ENCODE data around the gene PDE5A.

PDE5A gene

DNA sequence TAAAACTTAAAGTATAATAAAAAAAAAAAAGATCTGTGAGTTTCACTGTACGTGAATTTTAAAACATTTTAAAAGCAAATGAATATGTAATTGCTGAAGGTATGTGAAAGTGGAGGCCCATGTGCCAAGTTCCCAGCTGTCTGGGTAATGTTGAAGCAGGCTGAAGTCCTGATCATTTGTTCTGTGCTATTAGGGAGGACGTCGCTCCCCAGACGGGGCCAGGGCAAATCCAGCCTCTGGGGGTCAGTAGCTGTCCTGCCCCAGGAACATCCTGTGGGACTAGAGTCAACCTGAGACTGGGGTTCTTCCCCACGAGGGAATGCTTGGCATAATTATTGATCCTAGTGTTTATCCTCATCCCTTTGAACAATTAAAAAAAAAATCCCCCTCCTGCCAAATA is 48.8 kb downstream of the PDE5A start:
- no peak for DNase-seq

DNA sequence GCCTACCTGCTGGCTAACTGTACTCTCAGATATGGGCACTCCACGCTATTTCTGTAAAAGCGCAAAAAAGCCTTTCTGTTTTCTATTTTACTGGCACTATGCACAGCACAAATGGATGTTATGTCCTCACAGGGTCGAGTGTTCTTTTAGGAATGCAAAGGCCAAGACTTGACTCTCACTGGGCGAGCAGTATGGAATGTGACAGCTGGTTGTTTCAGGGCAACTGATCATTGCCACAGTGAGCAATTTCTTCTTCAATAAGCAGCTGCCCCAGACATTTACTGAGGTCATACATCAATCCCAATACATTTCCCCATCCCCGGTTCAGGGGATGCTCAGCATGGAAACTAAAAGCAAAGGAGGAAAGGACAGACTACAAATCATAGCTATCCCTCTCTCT is 58.2 kb downstream of the PDE5A start:
- DNase-seq = no peak

DNA sequence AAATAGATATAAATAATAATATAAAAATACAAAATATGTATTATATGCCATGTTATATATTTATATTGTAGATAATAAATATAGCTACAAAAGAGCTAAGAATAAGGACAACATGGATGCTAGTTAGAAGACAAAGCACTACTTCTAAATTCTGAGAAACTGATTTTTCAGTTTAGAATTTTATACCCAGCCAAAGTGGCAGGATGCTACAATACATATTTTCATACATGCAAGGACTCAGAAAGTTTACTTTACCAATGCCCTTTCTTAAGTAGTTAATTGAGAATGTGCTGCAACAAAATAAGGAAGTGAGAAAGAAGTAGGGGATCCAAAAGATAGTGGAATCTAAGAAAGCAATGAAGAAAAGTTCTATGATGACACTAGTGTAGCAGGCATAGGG is 64.5 kb downstream of the PDE5A start:
- no peak for DNase-seq

DNA sequence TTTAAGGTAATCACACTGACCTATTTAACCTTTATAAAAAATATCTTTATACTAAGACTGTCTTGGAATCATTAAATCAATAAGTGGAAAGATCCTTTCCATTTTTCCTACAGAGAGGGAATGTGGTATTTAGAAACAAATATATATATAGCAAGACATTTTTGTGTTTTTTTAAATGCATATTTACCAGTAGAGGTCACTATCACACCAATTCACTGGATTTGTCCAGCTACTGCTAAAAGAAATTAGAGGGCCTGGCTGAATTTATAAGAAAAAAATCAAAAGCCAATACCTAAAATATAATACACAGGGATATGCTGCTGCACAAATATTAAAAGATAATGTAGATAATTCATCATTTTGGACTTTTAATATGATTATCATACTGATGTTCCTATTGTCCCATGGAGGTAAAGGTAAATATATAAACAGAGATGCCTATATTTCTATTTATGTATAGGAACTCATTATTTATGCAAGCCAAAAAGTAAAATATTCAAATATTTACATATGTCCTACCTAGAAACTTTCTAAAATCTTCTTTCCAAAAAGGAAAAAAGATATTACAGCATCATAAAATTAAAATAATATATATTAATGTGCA is 69.5 kb downstream of the PDE5A start:
- no peak for DNase-seq

DNA sequence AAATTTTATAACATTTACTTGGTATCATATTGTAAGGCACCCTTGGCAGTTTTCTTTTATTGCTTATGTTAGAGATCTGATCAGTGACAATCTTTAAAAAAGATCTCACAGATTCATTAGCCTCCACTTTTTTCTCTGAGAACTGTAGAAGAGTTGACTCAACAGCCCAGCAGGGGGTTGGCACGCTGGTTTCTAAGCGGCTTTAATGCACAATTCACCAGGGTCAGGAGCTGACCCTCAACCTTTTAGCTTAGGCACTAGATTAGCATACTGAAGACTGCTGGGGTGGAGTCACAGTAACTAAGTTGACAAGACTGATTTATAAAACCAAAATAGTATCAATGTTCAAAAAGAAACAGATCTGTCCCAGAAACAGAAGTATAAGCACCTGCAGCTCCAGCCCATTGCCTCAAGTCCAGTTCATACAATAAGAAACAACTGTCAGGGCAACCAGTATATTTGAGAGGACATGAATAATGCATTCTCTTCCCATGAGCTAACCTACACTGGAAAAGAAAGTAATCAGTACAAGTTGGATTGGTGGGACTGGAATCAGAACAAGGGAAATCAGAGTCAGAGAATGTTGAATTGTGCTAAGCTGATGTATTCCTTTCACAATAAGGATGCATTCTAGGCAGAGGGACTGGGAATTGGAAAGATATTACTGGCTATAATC is 77.6 kb downstream of the PDE5A start:
- no peak for DNase-seq

DNA sequence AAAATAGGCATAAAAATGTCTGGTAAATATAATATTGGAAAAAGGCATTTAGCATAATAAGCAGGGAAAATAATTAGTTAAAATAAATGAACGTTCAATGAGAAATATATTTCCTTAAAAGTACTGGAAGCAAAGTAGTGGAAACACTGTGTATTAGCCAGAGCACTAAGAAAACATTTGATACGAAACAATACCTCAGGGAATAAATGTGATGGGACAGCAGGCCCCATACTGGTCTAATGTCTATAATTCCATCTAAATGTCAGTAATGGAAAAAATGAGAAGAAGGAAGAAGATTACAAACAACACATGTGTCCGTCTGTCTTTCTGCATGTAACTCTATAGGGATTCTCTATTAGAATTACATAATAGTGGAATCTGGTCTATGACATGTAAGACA is 79.0 kb downstream of the PDE5A start:
- DNase-seq = no peak

DNA sequence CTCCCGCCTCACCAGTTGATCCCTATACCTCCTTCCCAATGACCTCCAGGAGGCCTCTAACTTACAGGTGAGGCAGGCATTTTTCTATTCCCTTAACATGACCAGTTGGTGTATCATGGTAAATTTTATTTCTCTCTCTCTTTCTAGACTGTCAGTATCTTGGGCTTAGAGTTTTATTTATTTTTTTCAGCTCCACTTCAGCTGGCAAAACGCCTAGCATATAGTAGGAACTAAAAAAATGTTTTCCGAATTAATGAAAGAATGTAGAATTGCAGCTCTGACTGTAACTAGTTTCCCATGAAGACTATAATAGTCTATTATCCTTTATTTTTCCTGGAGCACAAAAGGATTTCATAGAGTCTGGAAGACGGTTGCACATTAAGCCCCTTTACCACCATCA is 84.8 kb downstream of the PDE5A start:
- no peak for DNase-seq

DNA sequence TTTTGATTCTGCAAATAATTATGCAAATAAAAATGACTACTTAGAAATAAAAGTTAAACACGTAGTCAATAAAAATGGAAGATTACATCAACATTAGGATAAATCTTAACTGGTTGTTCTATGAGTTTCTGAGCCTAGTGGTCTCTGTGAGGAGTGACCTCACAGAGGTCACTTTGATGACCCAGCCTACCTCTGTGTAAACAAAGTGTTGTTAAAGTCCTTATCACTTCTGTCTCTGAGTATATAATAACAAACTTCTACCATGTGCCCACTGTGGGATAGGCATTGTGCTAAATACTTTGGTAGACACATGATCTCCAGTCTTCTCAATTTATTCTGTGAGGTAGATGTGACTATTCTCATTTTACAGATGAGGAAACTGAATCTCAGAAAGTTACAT is 85.4 kb downstream of the PDE5A start:
- no peak for DNase-seq

DNA sequence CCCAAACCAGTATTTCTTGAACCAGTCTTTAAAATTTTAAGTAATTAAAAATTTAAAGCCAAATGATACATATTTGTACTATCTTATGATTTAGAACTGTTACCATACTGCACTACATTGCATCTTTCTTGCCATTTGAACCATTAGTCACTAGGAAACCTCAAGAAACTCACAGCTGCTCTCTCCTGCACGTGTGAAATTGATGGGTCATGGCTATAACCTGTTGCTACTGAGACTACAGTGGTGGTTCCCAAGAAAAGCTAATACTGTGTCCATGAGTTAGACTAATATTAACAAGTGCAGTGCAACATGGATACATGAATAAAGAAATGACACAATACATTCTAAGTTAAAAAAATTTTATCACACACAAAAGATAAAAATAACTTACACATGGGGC is 88.4 kb downstream of the PDE5A start:
- no peak for DNase-seq

DNA sequence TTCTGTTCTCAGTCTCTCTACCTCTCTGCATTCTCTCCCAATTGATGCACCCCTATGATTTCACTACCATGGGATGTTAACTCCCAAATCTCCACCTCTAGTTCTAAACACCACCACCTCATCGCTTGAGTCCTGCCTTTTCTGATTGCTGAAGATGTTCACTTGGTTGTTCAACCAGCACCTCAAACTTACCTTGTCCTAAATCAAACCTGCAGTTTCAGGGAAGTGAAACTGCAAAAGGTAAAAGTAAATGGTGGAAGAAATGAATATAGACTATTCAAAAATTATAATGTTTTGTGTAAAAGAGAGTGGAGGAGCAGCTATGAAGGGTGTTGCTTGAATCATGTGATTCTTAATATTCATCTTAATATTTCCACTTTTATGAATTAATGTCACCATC is 91.0 kb downstream of the PDE5A start:
- no peak for DNase-seq

DNA sequence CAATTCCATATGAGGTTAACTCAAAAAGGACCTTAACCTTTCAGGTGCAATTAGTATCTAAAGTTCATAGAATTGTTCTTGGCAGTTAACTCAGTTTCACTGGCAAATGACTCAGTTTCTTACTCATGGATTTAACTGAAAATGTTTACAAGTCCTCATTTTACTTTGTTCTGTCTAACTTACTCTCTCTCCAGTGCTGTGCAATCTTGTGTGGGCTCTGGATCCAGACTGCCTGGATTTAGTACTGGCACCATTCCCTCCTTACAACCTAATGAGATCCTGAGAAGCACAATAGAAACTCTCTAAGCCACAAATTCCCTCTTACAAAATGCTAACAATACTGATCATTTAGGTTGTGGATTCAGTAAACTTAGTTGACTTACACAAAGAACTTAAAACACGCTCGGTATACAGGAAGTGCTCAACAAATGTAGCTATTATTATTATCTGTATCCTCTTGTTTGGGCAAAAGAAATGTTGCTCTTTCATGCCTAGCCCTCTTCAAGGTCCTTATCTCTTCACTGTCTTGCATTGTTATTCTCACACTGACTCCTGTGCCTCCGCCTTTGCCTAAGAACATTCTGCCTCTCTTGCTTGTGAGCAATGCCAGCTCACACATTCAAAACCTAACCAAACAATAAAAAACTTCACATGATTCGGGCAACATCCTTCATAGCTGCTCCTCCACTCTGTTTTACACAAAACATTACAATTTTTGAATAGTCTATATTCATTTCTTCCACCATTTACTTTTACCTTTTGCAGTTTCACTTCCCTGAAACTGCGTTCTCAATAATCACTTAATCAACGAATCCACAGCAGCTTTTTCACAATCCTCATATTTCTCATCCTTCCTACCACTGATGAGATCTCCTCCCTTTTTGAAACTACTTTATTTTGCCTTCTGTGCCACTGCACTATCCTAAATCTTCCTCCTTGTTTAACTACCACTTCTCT is 91.8 kb downstream of the PDE5A start:
- no peak for DNase-seq

DNA sequence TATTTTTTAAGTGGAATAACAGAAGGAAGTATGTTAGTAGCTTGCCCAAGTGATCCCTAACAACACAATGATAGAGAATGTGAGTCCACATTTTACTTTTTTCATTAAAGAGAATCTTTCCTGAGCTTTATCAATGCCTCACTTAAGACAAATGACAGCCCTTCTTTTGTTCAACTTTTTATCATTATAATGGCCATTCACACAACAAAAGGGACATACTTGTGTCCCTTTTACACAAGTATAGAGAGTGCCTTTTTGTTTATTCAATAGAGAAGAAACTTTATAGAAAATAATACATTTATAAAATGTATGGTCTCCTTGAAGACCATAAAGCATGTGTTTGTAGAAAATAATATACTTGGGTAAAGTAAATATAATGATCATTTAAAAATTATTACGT is 96.3 kb downstream of the PDE5A start:
- DNase-seq = no peak

DNA sequence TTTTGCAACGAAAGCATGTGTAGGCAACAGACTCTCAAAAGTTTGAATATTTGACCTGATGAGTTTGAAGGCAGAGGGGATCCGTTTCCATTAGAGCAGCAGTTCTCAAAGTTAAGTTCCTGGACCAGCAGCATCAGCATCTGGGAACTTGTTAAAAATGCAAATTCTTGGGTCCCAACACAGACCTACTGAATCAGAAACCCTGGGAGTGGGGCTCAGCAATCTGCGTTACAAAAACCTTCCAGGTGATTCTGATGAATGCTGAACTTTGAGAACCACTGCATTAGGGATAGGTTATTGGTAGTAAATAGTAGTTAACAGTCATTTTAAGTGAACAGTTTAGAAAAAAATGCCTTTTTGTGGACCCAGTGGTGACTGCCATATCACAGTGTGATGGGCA is 98.8 kb downstream of the PDE5A start:
- DNase-seq = no peak

DNA sequence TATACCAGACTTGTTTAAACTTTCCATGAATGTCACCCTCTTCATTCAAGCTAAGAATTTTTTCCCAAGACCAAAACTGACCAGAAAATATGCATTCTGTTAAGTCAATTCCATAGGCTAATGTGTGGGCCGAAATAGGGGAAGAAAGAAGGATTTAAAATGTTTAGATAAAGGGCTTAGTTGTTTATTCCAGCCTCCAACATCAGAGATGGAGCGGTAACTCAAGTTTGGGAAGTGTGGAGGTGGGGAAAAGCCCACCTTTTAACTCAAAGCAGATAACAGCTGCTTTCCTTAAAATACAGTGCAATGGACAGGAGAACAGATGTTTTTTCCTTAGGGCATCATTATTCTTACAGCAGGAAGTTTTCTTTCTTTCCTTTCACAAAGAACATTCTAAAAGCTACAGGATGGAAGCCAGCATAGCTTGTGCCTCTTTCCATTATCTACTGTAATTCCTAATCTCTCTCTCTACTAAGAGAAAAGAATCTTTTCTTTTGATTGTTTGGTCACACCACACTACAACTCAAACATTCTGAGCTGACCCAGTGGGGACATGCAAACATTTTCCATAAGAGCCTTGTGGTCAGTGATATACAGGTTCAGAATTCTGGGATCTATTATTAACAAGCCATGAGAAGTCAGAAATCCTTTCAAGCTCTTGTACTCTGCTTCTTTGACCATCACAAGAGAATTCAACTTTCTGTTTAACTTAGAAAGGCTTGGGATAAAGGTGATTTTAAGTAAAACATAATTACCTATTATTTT is 101.6 kb downstream of the PDE5A start:
- DNase-seq = no peak

DNA sequence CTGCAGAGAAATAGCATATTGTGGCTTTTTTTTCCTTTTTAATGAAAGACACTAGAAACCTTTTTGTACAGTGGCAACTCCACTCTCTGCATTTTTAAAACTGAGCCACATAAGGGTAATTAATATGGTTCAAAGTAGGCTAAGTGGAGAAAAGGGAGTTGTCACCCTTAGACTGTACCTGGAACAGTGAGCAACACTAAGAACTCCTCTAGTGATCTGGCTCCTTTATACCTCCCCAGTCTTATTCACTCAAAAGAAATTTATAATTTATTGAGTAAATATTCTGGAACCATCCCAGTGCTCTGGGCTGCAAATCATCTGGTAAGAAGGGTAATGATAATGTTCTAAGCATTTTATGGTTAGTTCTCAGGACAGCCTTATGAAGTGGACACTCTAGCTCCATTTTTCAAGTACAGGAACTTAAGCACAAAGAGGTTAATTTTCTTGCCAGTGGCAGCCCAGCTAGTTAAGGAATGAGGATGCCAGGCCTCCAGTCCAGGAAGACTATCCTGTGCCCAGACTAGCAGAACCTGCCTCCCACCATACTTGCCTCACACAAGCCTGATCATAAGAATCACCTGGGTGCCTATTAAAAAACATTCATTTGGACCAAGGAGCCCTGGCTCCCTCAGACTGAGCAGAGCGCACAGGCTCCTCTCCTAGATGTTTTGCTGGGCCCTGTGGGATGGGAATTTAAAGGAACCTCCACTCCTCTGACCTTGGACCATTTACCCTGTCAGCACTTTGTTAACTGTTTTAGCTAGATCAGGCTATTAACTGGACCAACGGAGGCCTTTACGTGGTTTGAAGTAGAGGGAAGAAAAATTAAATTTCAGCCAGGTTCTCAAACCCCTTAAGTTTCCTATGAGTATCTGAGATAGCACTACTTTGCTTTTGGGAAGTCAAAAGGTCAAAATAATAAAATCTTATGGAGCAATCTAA is 102.6 kb downstream of the PDE5A start:
- DNase-seq = no peak

DNA sequence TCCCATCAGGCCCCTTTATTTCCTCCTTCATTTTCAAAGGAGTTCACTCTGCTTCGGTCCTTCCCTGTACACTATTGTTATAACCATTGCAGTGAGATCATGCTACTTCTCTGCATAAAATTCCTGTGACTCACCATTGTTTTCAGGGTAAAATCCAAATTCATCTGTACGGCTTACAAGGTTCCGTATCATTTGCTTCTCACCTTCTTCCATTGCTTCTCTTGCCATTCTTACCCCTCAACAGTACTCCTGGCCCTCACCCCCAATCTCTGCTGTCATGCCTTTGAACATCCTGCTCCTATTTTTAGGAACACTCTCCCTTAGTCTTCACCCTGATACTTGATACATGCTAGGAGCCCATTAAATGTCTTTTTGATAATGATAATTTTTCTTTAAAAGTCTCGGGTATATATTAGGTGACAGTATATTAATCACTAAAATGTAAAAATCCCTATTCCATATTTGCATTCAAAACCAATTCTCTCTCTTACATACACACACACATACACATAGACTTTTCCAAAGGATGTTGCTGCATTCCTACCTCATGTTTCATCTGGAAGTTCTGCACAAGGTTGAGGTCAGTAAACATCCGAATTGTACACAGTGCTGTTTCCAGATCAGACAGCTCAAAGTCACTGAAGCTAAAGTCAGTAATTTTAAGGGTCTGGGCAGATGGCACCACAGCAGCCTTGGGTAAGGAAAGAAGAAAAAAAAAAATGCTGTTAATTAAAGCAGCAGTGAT is 103.4 kb downstream of the PDE5A start:
- DNase-seq = no peak

DNA sequence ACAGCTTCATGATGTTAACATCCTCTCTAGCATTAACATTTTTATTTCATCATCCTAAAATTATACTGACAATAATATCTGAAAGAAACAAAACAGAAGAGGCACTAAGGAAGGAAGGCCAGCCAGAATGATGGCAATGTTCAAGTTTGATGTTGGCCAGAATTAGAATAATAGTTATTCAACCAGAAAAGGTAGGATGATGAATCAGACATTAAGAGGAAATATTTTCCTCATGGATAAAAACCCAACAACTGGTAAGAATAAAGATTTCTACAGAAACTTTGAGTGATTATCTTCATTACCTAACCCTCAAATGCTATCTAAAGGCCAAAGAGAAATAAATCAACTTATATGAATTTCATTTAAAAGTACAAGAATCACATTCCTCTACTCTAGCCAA is 105.2 kb downstream of the PDE5A start:
- no peak for DNase-seq

DNA sequence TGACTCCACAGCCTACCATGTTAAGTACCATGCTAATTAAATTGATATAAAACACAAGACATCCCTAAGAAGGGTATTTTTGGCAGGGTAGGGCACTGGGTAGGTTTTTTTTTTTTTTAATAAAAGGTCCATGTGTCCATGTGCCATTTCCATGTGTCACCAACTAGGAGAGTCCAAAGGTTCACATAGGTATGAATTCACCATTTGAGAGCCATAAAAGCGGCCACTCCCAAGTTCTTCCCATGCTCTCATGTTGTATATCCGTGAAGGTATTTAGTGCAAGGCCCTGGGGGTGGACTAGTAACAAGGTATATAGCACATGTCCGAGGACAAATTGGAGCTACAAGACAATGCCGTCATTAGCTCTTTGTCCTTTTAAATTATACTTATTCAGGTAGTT is 107.3 kb downstream of the PDE5A start:
- no peak for DNase-seq

DNA sequence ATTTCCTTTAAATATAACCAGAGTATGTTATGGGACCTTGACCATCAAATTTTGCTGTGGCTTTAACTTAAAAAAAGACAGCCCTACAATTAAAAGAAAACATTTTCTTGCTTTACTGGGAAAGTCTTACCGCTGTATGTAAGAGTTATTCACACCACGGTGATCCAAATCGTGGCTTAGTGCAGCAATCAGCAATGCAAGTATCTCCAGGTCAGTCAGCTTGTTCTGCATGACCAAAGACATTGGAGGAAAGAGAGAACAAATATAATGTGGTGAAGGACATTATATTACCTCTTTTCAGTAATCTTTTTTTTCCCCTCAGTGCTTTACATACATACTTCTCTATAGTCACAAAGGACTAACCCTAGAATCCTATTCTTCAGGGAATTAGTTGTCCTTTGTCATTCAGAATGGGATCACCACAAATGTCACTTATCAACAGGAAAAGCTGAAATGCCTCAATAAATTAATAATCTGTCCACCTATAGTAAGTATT is 109.6 kb downstream of the PDE5A start:
- no peak for DNase-seq

DNA sequence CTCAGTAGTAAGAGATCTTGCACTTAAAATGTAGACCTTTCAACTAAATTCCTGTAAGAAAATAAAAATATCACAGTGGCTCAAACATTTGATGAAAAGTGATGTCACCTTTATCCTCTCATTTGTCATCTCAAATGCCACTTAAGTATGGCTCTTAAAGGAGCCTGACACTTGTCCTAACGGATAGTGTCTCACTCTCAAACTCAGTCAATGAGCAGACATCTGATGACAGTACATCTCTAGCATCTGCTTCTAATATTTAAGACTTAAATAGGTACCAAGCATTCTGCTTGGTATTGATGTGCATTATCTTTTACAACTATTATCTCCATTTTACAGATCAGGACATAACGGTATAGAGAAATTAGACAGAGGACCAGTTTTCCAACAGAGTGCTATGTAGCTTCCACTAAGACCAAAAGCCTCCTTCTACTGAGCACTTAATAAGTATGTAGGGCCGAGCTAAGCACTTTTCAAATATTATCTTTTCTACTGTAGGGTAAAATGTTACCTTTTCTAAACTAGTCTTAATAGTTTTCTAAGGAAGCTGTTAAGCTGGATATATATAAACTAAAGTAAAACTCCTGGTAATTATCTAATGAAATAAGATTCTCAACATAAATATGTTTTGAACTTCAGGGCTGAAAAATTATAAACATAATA is 110.2 kb downstream of the PDE5A start:
- DNase-seq = no peak
